HG02852 (cell line): ENCODE measurements around the gene NIPA2.

Experiments used
- ATAC-seq: cut with Tn5 transposase; IDR thresholded peaks from one replicate; pipeline ENCODE4 v1.9.1; 2021; ENCODE audit warnings: mild to moderate bottlenecking, moderate library complexity; ENCODE audit not compliant: unreplicated experiment

NIPA2 gene

GRCh38 chr15:22895465-22896190, 57.2 kb downstream of the NIPA2 start:
- ATAC-seq: peak; percentile 87

DNA sequence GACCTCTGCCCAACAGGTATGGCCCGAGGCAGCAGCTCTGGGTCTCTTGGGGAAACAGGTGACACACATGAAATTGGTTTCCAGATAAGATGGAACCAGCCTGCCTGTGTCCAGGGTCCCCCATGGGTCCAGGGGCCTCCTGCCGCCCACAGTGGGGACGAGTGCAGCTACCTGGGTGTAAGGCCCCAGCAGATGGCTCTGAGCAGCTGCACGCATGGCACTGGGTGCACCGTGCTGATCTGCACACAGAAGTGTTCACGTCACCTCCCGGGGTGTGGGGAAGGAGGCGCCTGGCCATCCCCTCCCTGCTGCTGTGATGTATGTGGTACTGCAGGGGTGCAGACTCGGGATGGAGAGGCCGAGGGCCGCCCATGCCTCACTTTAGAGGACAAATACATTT, 63.6 kb downstream of the NIPA2 start:
- no peak for ATAC-seq

DNA sequence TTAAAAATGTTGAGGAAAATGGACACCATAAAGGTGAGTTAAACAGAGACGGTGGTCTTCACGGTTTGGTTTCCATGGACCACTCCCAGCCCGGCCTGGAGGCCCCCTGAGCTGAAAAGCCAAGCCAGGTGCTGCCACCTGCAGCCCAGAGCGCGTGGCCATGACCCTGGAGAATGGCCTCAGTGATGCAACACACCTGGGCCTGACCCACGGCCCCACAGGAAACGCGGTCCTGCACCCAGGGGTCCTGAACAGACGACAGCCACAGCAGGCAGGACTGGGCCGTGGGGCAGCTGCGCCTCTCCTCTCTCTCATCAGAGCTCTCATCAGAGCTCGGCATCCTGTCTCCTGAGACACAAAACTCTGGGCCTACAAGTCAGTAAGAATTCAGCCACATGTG, 64.1 kb downstream of the NIPA2 start:
- ATAC-seq: no peak

DNA sequence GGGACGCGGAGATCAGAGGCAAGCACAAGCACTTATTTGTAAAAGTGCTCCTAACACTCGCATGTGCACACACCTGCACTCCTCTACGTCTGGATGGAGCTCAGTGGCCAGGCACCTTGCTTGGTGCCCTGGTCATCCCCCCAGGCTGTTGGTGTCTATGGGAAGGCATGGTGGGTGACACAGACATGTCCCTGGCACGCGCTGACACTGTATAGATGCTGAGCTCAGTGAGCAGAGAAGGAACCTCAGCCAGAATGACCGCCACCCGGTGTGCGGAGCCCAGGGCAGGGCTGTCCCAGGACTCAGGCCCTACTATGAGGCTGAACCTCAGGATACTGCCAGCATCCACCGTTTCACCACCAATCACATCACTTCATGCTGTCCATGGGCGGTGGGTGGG, 64.5 kb downstream of the NIPA2 start:
- ATAC-seq: no peak

GRCh38 chr15:22903427-22903826, 65.0 kb downstream of the NIPA2 start:
- no peak for ATAC-seq

GRCh38 chr15:22903961-22904534, 65.6 kb downstream of the NIPA2 start:
- no peak for ATAC-seq

DNA sequence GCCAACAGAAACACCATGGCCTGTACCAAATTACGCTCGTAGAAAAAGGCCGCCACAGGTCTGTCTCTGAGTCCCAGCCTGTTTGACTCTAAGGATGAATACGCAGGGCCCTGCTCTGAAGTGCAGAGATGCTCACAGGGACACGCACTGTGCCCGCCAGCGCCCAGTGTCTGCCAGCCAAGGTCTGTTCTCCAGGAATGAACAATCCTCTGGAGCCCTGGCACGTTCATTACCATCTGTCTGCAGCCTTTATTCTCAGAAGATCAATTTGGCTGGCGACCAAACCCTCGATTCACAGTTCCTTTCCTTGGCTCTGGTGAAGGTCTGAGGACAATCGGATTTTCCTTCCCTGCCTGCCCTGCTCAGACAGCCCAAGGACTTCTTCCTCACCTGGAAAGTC, 66.3 kb downstream of the NIPA2 start:
- no peak for ATAC-seq

DNA sequence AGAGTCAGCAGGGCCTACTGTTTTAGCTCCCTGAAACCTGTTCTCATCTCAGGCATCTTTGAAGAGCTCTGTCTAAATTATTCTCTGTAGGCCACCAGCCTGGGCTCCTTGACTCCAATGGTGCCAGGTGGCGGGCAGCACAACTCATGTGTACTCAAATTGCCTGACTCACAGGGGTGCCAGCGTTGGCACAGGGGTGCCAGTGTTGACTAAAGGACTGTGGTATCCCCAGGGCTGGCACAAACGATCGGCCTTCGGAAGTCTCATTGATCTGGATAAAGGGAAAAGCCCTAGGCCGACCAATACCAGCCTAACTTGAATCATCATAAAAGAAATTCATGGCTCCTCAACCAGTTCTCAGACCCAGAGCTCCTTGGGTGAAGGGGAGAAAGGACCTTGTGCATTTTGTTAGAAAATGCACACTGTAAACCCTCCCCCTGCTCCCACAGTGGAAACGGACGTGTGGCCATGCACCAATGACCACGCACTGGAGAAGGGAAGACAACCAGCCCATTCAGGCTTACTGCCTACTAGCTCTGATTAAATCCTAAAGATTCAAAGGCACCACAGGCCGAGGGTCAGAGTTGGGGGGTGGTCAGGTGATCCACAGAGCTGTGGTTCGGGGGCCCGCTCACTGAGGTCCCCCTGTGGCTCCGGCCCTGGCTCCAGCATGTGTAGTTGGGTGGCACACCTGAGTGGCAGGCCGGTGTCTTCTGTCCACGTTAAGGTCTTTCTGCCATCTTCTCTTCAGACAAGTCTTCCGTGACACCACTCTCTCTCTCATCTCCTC, 68.9 kb downstream of the NIPA2 start:
- no peak for ATAC-seq

- no peak for ATAC-seq
These were observed 70.4 kb downstream of the NIPA2 start for GRCh38 chr15:22908830-22909229.

DNA sequence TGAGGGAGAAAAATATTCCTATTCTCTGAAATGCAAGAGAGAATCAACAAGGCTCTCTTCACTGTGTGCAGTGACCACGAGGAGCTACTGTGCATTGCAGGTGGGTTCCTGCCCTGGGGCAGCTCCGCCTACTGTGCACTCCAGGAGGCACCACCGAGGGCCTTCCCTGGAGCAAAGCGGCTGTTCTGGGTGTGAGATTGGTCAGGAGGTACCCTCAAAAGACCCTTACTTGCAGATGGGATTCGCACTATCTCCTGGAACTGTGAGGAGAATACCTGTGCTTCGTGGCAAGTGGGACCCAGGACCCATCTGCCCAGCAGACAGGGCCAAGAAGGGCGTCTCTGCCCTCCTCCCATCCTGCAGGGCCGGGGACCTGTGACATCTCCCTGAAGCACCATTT, 72.8 kb downstream of the NIPA2 start:
- ATAC-seq: no peak

GRCh38 chr15:22912256-22912655, 73.8 kb downstream of the NIPA2 start:
- no peak for ATAC-seq

- ATAC-seq: no peak
These were observed 75.3 kb downstream of the NIPA2 start for GRCh38 chr15:22913646-22914380.

DNA sequence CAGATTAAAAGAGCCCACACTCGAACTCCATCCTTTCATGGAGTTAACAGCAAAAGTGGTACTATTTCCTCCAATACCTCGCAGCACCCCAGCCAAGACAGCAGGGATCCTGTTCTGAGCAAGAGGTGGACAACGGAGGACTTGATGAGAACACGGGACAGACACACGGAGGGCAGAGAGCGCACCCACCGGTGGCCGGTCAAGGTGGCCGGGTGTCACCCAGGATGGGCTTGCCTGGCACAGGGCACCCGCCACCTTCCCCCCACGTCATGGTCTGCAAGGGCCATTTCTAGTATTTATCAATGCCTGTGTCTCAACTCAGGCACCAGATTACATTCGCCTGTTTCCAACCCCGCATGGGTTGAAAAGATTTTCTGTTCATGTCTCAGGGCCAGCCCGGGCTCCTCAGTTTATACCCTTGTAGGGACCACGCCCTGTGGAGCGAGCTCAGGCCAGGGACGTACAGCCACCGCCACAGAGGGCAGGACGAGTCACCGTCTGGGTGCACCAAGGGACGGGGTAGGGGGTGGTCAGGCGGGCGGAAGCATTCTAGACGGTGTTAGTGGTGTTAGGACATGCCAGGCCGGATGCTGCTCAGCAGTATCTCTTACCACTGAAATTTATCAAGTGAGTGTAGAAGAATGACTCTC, 77.5 kb downstream of the NIPA2 start:
- ATAC-seq: no peak

DNA sequence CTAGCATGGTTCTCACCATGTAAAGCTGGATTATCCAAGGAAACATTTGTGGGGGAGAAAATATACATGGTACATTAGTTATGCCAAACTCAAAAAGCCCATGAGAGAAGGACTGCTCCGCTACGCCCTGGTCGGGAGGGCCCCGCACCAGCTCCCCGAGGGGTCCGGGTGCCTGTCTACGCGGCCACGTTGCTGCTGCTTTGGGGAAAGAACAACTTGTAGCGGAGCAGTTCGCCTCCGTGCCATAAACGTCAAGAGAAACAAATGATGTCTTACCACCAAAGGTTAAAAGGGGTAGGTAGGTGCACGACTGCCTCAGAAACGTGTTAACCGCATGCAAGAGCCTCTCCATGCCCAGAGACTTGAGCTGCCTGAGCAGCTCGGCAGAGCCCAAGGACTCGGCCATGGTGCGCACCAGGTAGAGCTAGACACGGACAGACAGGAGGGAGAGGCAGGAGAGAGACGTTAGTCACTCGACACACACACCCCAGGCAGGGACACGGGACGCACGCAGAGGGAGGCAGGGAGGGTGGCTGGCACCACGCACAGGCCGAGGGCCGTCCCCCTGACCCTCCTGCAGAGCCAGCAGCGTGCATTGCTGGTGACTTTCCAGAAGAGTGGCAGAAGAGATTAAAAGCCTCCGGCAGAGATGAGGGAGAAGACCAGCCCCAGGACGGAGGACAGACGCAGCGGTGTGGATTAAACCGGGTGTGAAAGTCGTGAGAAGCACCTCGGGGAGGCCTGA, 78.3 kb downstream of the NIPA2 start:
- no peak for ATAC-seq

DNA sequence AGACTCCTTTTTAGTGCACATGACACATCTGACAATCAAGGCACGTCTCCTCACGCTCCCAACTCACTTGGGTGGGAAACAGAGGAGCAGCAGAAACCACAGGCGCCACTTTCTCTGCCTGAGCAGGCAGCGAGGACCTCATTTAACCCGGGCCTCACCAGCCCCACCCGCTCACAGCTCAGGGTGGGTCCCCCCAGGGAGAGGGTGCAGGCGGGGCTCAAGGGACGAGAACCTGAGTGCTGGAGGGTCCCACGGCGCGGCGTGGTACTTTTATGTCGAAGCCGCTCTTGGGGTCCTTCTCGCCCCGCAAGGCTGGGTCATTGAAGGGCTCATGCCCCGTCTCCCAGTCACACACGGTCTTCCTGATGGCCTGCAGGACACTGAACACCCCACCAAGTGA, 79.1 kb downstream of the NIPA2 start:
- no peak for ATAC-seq
